Right forelimb (tissue), 1 donor: ENCODE measurements around the gene FBXL7.

Experiments used
- DNase-seq: peaks from one replicate; pipeline ENCODE4 v3.0.0-alpha.2; 2018

FBXL7 gene

DNA sequence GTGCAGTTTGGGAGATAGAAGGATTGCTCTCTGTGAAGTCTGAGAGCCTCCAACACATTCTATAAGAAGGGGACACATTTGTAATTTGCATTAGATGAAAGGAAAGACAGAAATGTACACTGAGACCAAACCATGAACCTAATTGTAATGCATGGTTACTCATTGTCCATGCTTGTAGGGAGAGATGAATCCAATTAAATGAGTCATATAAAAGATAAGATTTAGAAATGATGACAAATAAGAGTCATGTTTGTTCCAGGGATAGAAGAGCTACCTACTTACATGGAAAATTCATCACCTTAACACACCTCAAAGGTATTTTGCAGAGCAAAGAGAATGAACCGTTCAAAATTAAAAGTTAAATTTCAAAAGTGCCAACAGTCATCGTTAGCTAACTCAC lies 85.1 kb downstream of the FBXL7 start:
- DNase-seq: no peak

DNA sequence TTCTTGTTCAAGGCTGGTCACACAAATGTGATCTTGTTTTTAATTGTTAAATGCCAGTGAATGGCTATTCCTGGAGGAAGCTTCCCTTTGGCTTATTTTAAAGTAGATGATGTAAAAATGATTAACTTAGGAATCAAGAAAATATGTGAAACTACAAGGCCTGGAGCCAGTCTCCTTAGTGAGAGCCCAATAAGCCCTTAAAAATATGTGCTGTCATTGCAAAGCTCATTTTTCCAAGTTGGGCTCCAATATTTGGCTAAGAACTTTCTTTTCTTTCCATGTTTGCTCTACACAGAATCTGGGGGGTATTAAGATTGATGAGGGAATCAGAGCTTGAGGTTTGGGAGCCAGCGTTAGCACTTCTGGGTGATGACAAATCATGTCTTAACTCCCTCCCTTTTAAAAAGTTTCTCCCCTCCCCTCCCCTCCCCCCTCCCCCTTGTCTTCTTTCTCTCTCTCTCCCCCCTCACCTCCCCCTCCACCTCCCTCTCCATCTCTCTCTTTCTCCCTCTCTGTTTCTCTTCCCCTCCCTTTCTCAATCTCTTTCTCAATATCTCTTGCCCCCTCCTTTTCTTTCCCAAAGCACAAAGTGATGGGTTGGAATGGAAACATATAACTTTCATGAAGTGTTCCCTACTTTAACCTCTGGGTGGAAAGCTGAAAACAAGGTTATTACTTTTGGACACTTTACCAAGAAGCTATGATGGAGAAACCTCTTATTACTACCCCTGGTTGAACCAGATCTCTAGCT lies 86.0 kb downstream of the FBXL7 start:
- DNase-seq: no peak

GRCh38 chr5:15587916-15588315 lies 87.9 kb downstream of the FBXL7 start:
- DNase-seq: no peak

GRCh38 chr5:15592728-15593127 lies 92.7 kb downstream of the FBXL7 start:
- DNase-seq: no peak

GRCh38 chr5:15594977-15595568 lies 95.1 kb downstream of the FBXL7 start:
- DNase-seq: no peak

- no peak for DNase-seq
Observed at GRCh38 chr5:15595929-15596328, 95.9 kb downstream of the FBXL7 start.

DNA sequence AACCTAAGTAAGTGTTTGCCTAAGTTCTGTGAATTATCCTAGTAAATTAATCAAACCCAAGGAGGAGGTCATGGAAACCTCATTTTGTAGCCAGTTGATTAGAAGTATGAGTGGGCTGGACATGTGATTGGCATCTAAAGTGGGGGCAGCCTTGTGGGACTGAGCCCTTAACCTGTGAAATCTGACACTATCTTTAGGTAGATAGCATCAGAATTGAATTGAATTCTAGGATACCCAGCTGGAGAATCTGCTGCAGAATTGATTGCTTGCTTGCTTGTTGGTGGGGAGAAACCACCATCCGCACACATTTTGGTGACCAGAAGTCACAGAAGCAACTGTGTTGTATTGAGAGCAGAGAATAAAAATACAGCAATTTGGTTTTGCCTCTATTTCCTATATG lies 97.0 kb downstream of the FBXL7 start:
- no peak for DNase-seq

- no peak for DNase-seq
Observed at GRCh38 chr5:15597804-15598203, 97.8 kb downstream of the FBXL7 start.

GRCh38 chr5:15598294-15598902 lies 98.4 kb downstream of the FBXL7 start:
- DNase-seq: no peak

DNA sequence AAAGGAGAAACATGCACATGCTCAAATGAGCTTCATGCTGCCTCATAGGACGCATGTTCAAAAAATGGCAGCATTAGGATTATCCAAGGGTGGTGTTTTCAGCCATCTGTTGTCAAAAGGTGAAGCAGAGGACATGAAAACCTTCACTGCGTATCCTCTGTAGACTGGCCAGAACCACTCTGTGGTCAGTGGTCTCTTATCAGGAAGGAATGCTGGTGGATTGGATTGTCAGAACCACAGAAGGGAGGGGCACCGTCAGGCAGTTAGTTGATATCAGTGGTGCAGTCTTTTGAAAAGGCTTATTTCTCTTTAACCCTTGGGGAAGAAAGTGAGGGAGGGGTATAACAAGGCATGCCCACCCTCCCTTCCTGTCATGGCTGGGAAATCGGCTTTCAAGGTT lies 100.1 kb downstream of the FBXL7 start:
- DNase-seq: no peak

- no peak for DNase-seq
Observed at GRCh38 chr5:15601274-15601673, 101.3 kb downstream of the FBXL7 start.

GRCh38 chr5:15601853-15602252 lies 101.9 kb downstream of the FBXL7 start:
- no peak for DNase-seq

- DNase-seq: no peak
Observed at GRCh38 chr5:15604986-15605385, 105.0 kb downstream of the FBXL7 start.

GRCh38 chr5:15606197-15606596 lies 106.2 kb downstream of the FBXL7 start:
- no peak for DNase-seq

DNA sequence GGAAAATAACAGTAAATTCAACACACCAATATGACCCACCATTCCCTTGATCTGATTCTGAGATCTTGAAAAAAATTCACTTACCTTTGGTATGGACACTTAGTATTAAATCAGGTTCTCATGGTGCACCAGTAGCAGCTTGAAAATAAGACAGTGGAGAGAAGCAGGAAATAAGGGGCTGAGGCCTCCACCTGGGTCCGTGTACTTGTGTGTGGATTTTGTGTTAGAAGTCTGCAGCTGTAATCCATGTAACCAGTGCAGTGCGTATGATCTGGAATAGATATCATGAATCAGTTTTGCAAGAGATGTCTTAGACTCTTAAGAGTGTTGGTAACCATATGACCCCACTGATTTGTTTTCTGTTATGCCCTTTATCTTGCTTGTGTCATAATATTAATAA lies 107.1 kb downstream of the FBXL7 start:
- DNase-seq: no peak

GRCh38 chr5:15609076-15609725 lies 109.2 kb downstream of the FBXL7 start:
- DNase-seq: no peak

- DNase-seq: no peak
Observed at GRCh38 chr5:15610216-15610615, 110.2 kb downstream of the FBXL7 start.

- no peak for DNase-seq
Observed at GRCh38 chr5:15611008-15611407, 111.0 kb downstream of the FBXL7 start.

DNA sequence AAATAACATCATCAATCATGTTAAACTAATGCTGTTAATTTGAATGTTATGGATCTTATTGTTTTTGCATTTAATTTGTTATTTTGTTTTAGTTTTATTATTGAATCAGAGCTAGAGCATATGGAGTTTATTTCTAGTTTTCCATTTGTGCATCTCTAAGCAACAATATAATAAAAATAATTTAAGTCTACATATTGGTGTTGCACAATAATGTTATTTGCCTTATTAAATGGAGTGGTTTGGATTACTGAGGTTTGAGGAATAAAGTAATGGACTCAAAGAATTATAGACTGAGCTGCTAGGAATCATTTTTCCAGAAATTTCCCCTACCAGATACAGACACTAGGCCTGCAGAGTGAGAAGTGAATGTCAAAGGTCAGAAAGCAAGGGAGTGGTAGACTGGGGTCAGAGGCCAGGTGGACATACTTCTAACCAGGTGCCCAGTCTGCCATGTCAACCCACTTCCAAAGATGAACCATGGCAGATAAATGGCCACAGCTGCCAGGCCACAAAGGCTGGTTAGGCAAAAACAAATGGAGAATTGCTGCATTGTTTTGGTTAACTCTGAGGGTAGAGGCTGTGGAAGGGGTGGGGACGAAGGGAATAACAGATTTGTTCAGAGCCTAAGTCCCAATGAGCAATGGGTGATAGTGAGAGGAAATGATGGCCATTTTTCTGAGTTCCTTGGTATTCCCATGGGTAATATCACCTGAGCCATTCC lies 113.1 kb downstream of the FBXL7 start:
- no peak for DNase-seq

- DNase-seq: no peak
Observed at GRCh38 chr5:15614679-15615078, 114.7 kb downstream of the FBXL7 start.

- no peak for DNase-seq
Observed at GRCh38 chr5:15615859-15616258, 115.9 kb downstream of the FBXL7 start.

- no peak for DNase-seq
Observed at GRCh38 chr5:15618938-15619337, 119.0 kb downstream of the FBXL7 start.

DNA sequence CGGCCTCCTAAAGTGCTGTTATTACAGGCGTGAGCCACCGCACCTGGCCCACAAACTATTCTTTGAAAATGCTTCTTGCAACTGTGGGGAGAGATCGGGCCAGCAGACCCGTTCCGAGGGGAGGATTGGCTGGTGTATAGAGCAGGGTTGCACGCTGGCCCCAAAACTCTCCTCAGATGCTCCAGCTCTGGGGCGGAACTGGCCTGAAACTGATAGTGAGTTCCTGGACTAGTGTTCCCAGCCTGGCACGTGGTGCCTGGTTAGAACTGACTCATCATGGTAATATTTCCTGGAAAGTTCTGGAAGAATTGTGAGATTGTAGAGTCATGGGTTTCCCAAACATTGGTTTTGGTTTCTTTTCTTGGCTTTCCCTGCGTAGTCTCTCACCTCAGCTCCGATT lies 120.5 kb downstream of the FBXL7 start:
- DNase-seq: no peak
